Stimulated activated memory B cell treated with anti-CD40 and anti-IgM and Interleukin-4, amounts not matched to agents 10 μg/mL and 1 μg/mL and 100 μg/mL, for 72 hours (primary cell): Measurements from ENCODE around the gene KLHDC2.
A peak's percentile ranks its signal among the peaks of the same experiment; 100 is the strongest.
"Not testable (repeated sequence)": the region's sequence is repeated elsewhere in the genome, so short reads cannot be mapped to it uniquely, and the experiment has no call there.

Experiments used
- ATAC-seq: fragments of 150-1000 bp; cut with Tn5 transposase; 2 replicates; pipeline ENCODE4 v1.10.0; 2021
- H3K27ac Mint-ChIP-seq: one replicate; pipeline ENCODE4 v1.8.0; 2022; ENCODE audit warnings: mild to moderate bottlenecking, mixed read lengths
- H3K27me3 Mint-ChIP-seq: one replicate; pipeline ENCODE4 v1.8.0; 2022; ENCODE audit warnings: mixed read lengths
- H3K36me3 Mint-ChIP-seq: one replicate; pipeline ENCODE4 v1.8.0; 2022; ENCODE audit warnings: mixed read lengths
- H3K4me1 Mint-ChIP-seq: one replicate; pipeline ENCODE4 v1.8.0; 2022; ENCODE audit warnings: mixed read lengths
- H3K4me3 Mint-ChIP-seq: one replicate; pipeline ENCODE4 v1.8.0; 2022; ENCODE audit warnings: mild to moderate bottlenecking, moderate library complexity, mixed read lengths
- H3K9me3 Mint-ChIP-seq: one replicate; pipeline ENCODE4 v1.8.0; 2022; ENCODE audit warnings: mixed read lengths

The KLHDC2 gene

DNA sequence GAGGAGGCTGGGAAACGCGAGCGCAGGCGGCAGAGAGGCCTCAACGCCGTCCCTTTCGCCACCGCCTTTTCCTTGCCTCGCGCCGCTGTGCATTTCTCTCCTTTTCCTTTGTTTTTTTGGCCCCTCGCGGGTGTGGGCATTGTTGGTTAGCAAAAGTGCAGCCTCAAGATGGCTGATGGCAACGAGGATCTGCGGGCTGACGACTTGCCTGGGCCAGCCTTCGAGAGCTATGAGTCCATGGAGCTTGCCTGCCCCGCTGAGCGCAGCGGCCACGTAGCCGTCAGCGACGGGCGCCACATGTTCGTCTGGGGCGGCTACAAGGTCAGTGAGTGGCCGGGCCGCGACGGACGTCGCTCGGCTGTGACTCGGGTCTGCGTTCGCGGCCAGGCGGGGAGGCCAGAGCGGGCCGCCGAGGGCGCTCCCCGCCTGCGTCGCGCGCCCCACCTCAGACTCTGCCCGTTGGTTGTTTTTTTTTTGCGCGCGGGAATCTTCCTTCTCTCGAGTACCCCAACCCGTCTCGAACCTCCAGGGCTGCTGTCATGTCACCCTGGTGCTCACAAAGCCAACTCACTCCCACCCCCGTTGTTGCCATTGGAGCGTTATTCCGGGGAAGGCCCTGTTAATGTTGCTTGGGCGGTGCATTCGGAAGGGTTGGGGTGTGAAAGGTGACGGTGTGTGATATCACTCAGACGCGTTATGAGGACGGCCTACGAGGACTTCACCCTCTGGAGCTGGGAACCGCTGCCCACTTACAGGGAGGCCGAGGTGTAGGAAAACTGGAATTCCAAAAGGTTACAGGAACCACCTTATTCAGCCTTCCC is 558 bp downstream of the KLHDC2 start:
- no peaks in the 10 kb centered on the region for H3K27me3 Mint-ChIP-seq
- no peaks in the 10 kb centered on the region for H3K36me3 Mint-ChIP-seq
- peak; percentile 56 for ATAC-seq
- peaks cover 32% of the 10 kb centered on the region for H3K4me1 Mint-ChIP-seq
- H3K9me3 Mint-ChIP-seq, result no peaks in the 10 kb centered on the region
- H3K4me3 Mint-ChIP-seq, result peak overlapping the region; percentile 99
- H3K27ac Mint-ChIP-seq, result peak overlapping the region; percentile 98

DNA sequence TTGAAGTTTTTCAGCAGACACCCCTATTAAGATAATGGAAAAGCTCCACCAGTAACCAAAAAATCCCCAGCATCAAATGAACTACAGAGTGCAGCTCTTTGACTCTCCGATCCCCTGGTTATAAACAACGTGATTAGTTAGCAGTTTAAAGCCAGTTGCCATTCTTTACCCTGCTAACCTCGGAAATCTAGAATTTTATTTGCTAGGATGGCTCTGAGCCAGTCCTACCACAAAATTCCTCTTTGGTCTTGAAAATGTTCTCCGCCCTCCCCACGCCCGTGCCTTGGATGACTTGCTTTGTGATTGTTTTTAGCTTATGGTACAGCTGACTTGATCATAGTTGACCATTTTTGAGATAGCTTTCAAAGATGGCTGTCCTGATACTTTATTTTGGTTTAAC is 1.2 kb downstream of the KLHDC2 start:
- H3K4me3 Mint-ChIP-seq, result peak overlapping the region; percentile 99
- H3K36me3 Mint-ChIP-seq, result no peaks in the 10 kb centered on the region
- no peak for ATAC-seq
- H3K9me3 Mint-ChIP-seq, result no peaks in the 10 kb centered on the region
- no peaks in the 10 kb centered on the region for H3K27me3 Mint-ChIP-seq
- H3K4me1 Mint-ChIP-seq, result peaks cover 32% of the 10 kb centered on the region
- H3K27ac Mint-ChIP-seq, result peak overlapping the region; percentile 98

DNA sequence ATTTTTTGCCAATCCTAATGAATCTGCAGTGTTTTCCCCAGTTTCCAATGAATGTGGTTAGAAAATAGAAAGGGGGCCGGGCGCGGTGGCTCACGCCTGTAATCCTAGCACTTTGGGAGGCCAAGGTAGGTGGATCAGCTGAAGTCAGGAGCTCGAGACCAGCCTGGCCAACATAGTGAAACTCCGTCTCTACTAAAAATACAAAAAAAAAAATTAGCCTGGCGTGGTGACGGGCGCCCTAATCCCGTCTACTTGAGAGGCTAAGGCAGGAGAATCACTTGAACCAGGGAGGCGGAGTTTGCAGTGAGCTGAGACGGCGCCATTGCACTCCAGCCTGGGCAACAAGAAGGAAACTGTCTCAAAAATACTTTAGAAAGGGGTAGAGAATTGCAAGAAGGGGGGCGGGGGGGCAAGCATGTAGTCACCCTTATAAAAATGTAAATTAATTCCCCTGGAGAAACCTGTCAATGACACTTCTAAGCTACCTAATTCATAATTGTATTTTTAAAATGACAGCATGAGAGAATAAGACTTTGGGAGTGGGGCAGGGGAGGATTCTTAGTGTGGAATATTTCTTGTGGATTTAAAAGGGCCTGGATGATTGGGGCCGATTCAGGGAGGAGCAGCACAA is 1.7 kb downstream of the KLHDC2 start:
- Mint-ChIP-seq H3K36me3 (peaks cover 2% of the 10 kb centered on the region), H3K9me3 (no peaks in the 10 kb centered on the region)

DNA sequence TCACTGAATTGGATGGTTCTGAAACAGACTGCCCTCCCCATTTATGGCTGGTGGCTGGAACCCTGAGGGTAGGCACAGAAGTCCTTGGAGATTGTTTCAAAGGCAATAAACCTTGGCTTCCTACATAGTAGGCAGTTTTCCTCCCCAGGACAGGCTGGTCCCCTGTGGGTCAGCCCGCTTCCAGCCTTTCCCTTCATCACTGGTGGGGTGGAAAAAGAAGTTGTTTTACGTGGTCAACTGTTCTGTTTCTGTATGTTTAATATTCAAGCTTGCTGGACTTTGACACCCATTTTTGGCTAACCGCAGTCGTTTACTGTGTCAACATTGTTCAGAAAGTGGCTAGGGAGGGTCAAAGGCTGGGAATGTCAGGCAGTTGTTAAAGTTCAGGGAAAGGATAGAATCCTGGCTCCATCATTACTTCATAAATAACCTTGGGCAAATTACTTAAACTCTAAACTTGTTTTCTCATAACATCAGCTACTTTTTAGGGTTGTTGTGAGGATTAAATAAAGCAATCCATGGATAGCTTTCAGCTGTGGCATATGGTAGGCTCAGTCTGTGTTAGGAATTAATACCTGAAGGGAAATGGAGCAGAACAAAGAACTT is 2.4 kb downstream of the KLHDC2 start:
- Mint-ChIP-seq H3K9me3 (no peaks in the 10 kb centered on the region), H3K36me3 (peaks cover 8% of the 10 kb centered on the region), H3K27ac (peak overlapping the region; percentile 98), H3K27me3 (no peaks in the 10 kb centered on the region), H3K4me1 (peaks cover 32% of the 10 kb centered on the region), H3K4me3 (no peak overlapping the region)
- no peak for ATAC-seq

More for the DNA sequence above, 1.7 kb downstream of the KLHDC2 start:
- Mint-ChIP-seq H3K4me1 (peaks cover 32% of the 10 kb centered on the region), H3K27ac (peak overlapping the region; percentile 98), H3K4me3 (peak overlapping the region; percentile 99), H3K27me3 (no peaks in the 10 kb centered on the region)
- ATAC-seq, result no peak

DNA sequence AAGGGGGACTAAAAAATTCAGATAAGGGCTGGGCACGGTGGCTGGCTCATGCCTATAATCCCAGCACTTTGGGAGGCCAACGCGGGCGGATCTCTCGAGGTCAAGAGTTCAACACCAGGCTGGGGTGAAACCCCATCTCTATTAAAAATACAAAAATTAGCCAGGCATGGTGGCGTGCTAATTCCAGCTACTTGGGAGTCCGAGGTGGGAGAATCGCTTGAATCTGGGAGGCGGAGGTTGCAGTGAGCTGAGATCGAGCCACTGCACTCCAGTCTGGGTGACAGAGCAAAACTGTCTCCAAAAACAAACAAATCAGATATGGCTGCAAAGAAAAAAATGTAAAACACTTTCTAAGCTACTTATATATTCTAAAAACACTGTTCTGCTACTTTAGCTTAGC is 3.7 kb downstream of the KLHDC2 start:
- ATAC-seq, H3K9me3 Mint-ChIP-seq, H3K4me3 Mint-ChIP-seq, H3K27me3 Mint-ChIP-seq, H3K27ac Mint-ChIP-seq: not testable (repeated sequence)
- peaks cover 31% of the 10 kb centered on the region for H3K4me1 Mint-ChIP-seq
- H3K36me3 Mint-ChIP-seq, result peaks cover 17% of the 10 kb centered on the region

DNA sequence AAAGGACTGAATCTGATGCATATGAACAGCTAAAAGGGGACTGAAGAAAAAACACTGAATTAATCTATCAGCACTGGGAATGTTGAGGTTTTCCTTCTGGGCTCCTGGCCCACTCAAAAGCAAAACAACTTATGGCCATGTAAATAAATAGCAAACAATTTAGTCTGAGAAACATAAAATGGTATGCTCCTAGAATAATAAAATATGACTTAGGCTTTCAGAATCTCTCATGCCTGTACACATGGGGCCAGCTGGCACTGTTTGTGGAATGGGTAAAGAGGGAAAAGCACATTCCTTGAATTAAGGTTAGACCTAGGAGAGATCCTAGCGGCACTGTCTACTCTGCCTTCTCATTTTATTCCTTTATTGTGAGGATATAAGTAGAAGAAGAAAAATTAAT is 6.2 kb downstream of the KLHDC2 start:
- Mint-ChIP-seq H3K27ac (no peak overlapping the region), H3K4me3 (no peak overlapping the region), H3K4me1 (peaks cover 16% of the 10 kb centered on the region), H3K36me3 (peaks cover 23% of the 10 kb centered on the region), H3K9me3 (no peaks in the 10 kb centered on the region), H3K27me3 (no peaks in the 10 kb centered on the region)
- ATAC-seq, result no peak

DNA sequence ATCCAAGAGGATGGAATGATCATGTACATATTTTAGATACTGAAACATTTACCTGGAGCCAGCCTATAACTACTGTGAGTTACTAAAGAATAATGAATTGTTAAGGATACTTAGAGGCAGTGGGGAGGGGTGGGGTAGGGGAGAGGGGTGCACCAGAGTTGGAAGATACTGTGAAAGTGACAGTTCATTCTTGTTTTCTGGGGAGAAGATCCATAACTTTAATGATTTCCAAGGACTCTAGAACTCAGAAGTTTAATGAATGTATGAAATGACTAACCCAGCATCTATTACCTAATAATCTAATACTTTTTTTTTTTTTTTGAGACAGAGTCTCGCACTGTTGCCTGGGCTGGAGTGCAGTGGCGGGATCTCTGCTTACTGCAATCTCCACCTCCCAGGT is 10.5 kb downstream of the KLHDC2 start:
- Mint-ChIP-seq H3K27me3 (no peaks in the 10 kb centered on the region), H3K4me3 (no peak overlapping the region), H3K9me3 (no peaks in the 10 kb centered on the region), H3K4me1 (no peaks in the 10 kb centered on the region), H3K27ac (no peak overlapping the region), H3K36me3 (peaks cover 39% of the 10 kb centered on the region)
- no peak for ATAC-seq

DNA sequence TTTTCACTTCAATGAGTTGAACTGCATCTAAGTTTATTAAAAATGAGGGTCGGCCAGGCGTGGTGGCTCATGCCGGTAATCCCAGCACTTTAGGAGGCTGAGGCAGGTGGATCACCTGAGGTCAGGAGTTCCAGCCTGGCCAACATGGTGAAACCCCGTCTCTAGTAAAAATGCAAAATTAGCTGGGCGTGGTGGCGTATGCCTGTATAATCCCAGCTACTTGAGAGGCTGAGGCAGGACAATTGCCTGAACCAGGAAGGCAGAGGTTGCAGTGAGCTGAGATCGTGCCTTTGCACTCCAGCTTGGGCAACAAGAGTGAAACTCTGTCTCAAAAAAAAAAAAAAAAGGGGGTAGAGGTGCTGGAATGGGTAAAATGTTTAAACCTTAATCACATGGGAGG is 13.1 kb downstream of the KLHDC2 start:
- H3K36me3 Mint-ChIP-seq, result peaks cover 34% of the 10 kb centered on the region
- not testable (repeated sequence) for ATAC-seq, H3K27me3 Mint-ChIP-seq, H3K9me3 Mint-ChIP-seq, H3K27ac Mint-ChIP-seq, H3K4me3 Mint-ChIP-seq, H3K4me1 Mint-ChIP-seq

DNA sequence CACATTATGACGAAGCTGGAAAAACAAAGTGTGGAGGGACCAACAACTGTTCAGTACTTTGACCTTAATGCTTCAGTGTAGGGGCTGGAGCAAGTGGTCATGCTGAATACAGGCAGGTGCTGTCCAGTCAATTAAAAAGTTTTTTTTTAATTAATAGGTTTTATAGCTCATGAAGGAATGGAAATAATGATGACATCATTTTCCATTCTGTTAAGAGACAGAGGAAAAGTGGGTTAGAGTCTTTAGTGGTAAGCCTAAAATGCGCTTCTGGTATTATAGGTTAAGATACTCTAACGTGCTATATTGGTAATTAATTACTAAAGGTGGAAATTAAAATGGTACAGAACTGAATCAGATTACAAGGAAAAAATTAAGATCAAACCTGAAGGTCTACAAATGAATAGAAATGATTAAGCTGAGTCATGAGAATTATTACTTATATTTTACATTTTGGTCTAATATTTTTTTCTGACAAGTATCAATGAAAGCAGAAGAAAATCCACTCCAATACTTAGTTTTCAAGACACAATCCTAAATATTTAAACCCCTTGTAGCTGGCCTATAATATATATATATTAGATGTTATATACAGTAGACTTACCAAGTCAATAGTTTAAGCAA is 15.6 kb downstream of the KLHDC2 start:
- peaks cover 34% of the 10 kb centered on the region for H3K36me3 Mint-ChIP-seq
- no peak overlapping the region for H3K4me3 Mint-ChIP-seq
- no peaks in the 10 kb centered on the region for H3K9me3 Mint-ChIP-seq
- H3K27ac Mint-ChIP-seq, result no peak overlapping the region
- no peak for ATAC-seq
- no peaks in the 10 kb centered on the region for H3K27me3 Mint-ChIP-seq
- peaks cover 6% of the 10 kb centered on the region for H3K4me1 Mint-ChIP-seq

DNA sequence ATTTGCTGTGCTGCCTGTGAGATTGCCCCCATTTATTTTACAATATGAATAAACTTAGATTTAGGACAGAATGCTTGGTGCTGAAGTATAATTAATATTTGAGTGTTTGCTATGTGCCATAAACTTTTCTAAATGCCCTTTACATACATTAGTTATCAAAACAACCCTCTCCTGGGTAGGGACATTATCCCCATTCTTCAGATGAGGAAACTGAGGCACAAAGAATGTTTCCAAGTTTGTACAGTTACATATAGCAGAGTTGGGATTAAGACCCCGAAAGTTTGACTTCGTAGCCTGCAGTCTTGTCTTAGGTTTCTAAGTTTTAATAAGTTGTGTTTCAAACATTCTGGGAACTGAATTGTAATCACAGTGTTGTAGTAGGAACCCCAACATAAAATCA is 18.4 kb downstream of the KLHDC2 start:
- H3K27ac Mint-ChIP-seq, result no peak overlapping the region
- H3K4me3 Mint-ChIP-seq, result no peak overlapping the region
- H3K27me3 Mint-ChIP-seq, result no peaks in the 10 kb centered on the region
- no peak for ATAC-seq
- H3K36me3 Mint-ChIP-seq, result peaks cover 40% of the 10 kb centered on the region
- peaks cover 6% of the 10 kb centered on the region for H3K4me1 Mint-ChIP-seq
- H3K9me3 Mint-ChIP-seq, result no peaks in the 10 kb centered on the region

DNA sequence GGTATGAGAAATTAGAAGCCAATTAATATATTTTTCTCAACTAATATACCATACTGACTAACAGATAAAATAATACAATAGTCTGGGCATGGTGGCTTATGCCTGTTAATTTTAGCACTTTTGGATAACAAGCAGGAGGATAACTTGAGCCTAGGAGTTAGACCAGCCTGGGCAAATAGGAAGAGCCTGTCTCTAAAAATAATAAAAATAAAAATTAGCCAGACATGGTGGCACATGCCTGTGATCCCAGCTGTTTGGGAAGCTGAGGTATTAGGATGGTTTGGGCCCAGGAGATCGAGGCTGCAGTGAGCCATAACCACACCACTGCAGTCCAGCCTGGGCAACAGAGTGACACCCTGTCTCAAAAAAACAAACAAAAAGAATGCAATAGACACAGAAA is 24.7 kb downstream of the KLHDC2 start:
- Mint-ChIP-seq H3K27ac (no peak overlapping the region), H3K4me3 (no peak overlapping the region), H3K9me3 (no peaks in the 10 kb centered on the region), H3K27me3 (no peaks in the 10 kb centered on the region), H3K36me3 (peaks cover 60% of the 10 kb centered on the region), H3K4me1 (no peaks in the 10 kb centered on the region)
- no peak for ATAC-seq

DNA sequence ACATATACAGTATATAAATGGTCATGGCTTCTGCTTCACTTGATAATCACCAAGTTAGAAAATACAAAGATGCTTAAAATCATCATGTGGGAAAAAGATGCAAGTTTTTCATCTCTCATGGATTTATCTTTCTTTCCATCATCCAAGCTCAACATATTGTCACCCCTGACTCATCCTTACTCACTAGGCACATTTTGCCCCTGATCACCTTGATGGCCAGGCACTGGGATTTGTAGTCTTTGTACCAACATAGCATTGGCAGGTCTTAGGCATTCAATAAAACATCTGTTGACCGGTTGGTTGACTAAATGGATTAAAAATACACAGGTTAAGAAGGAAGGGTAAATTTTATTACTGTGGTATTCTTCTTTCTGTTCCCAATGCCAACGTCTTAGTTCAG is 28.1 kb downstream of the KLHDC2 start:
- H3K27ac Mint-ChIP-seq, result no peak overlapping the region
- H3K4me3 Mint-ChIP-seq, result no peak overlapping the region
- no peaks in the 10 kb centered on the region for H3K4me1 Mint-ChIP-seq
- H3K9me3 Mint-ChIP-seq, result no peaks in the 10 kb centered on the region
- no peak for ATAC-seq
- H3K27me3 Mint-ChIP-seq, result no peaks in the 10 kb centered on the region
- peaks cover 42% of the 10 kb centered on the region for H3K36me3 Mint-ChIP-seq

DNA sequence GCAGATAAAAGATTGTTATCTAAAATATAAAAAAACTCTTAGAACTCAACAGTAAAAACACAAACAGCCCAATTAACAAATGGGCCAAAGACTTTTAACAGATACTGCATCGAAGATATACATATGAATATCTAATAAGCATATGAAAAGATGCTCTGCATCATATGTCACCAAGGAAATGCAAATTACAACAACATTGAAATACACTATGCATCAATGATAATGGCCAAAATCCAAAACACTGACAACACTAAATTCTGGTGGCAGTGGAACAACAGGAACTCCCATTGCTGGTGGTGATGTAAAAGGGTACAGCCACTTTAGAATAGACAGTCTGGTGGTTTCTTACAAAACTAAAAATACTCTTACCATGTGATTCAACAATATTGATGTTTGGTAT is 40.8 kb downstream of the KLHDC2 start:
- peaks cover 60% of the 10 kb centered on the region for H3K36me3 Mint-ChIP-seq
- ATAC-seq, result no peak
- H3K9me3 Mint-ChIP-seq, result peaks cover 4% of the 10 kb centered on the region
- H3K27me3 Mint-ChIP-seq, result no peaks in the 10 kb centered on the region
- H3K27ac Mint-ChIP-seq, result no peak overlapping the region
- H3K4me1 Mint-ChIP-seq, result no peaks in the 10 kb centered on the region
- H3K4me3 Mint-ChIP-seq, result no peak overlapping the region

DNA sequence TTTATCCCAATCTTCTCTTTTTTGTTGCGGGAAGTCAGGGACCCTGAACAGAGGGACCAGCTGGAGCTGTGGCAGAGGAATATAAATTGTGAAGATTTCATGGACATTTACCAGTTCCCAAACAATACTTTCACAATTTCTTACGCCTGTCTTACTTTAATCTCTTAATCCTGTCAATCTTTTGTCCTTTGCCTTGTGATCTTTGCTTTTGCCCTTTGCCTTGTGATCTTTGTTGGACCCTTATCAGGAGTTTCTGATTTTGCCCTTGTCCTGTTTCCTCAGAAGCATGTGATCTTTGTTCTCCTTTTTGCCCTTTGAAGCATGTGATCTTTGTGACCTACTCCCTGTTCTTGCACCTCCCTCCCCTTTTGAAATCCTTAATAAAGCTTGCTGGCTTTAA is 48.2 kb downstream of the KLHDC2 start:
- H3K4me1 Mint-ChIP-seq, H3K4me3 Mint-ChIP-seq, ATAC-seq, H3K27me3 Mint-ChIP-seq: not testable (repeated sequence)
- H3K36me3 Mint-ChIP-seq, result peaks cover 80% of the 10 kb centered on the region
- H3K27ac Mint-ChIP-seq, result peak overlapping the region; percentile 61
- H3K9me3 Mint-ChIP-seq, result peaks cover 11% of the 10 kb centered on the region

DNA sequence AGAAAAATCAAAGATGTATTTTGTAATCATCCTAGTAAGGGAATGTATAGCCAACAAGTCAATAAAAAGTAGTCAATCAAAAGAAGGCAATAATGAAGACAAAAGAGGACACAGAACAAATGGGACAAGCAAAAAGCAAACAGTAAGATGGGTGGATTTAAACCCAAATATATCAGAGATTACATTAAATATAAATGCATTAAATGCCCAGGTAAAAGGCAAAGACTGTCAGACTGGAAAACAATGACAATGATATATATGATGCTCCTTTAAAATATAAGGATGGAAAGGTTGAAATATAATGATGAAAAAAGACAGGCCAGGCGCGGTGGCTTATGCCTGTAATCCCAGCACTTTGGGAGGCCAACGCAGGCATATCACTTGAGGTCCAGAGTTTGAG is 48.9 kb downstream of the KLHDC2 start:
- Mint-ChIP-seq H3K4me3 (no peak overlapping the region), H3K36me3 (peaks cover 73% of the 10 kb centered on the region), H3K27ac (peak overlapping the region; percentile 61)

More for the DNA sequence above, 48.9 kb downstream of the KLHDC2 start:
- Mint-ChIP-seq H3K9me3 (peaks cover 11% of the 10 kb centered on the region), H3K4me1 (peaks cover 5% of the 10 kb centered on the region), H3K27me3 (no peaks in the 10 kb centered on the region)
- ATAC-seq, result no peak
